ENCODE data around the gene ITPRIPL2.
A peak's percentile ranks its signal among the peaks of the same experiment; 100 is the strongest.

The ITPRIPL2 gene

GRCh38 chr16:19113577-19114358, at the start of gene ITPRIPL2:
ITPRIPL2 (plus strand) TSS chr16:19113964; CDS start chr16:19114462, 498 bp downstream.
- no peak for DNase-seq (ENCODE audit: low spot score)

GRCh38 chr16:19066988-19067348, 46.8 kb upstream of the ITPRIPL2 start:
- DNase-seq (ENCODE audit: low spot score): no peak

- peak; percentile 99 for DNase-seq (ENCODE audit: low spot score)
Observed at GRCh38 chr16:19067349-19068236, 46.2 kb upstream of the ITPRIPL2 start, which contains the start of gene COQ7. COQ7 (plus strand) TSS chr16:19067614; CDS start chr16:19067665, 51 bp downstream.

- no peak for DNase-seq (ENCODE audit: low spot score)
Observed at GRCh38 chr16:19068237-19068815, 45.4 kb upstream of the ITPRIPL2 start.

GRCh38 chr16:19071811-19072777, 41.7 kb upstream of the ITPRIPL2 start:
- DNase-seq (ENCODE audit: low spot score): peak; percentile 63

- DNase-seq (ENCODE audit: low spot score): no peak
Observed at GRCh38 chr16:19073344-19073743, 40.4 kb upstream of the ITPRIPL2 start.

- DNase-seq (ENCODE audit: low spot score): no peak
Observed at GRCh38 chr16:19073863-19074262, 39.9 kb upstream of the ITPRIPL2 start.

GRCh38 chr16:19075511-19075910, 38.3 kb upstream of the ITPRIPL2 start:
- DNase-seq (ENCODE audit: low spot score): no peak

- no peak for DNase-seq (ENCODE audit: low spot score)
Observed at GRCh38 chr16:19077879-19078278, 35.9 kb upstream of the ITPRIPL2 start.

GRCh38 chr16:19083670-19084069, 30.1 kb upstream of the ITPRIPL2 start:
- no peak for DNase-seq (ENCODE audit: low spot score)

GRCh38 chr16:19084139-19084538, 29.6 kb upstream of the ITPRIPL2 start:
- no peak for DNase-seq (ENCODE audit: low spot score)

- DNase-seq (ENCODE audit: low spot score): no peak
Observed at GRCh38 chr16:19084879-19085278, 28.9 kb upstream of the ITPRIPL2 start.

- no peak for DNase-seq (ENCODE audit: low spot score)
Observed at GRCh38 chr16:19085679-19086200, 28.0 kb upstream of the ITPRIPL2 start.

- peak; percentile 74 for DNase-seq (ENCODE audit: low spot score)
Observed at GRCh38 chr16:19086322-19087199, 27.2 kb upstream of the ITPRIPL2 start.

- DNase-seq (ENCODE audit: low spot score): no peak
Observed at GRCh38 chr16:19088341-19088916, 25.3 kb upstream of the ITPRIPL2 start.

GRCh38 chr16:19089410-19089955, 24.3 kb upstream of the ITPRIPL2 start:
- DNase-seq (ENCODE audit: low spot score): no peak

- no peak for DNase-seq (ENCODE audit: low spot score)
Observed at GRCh38 chr16:19090916-19091315, 22.8 kb upstream of the ITPRIPL2 start.

- no peak for DNase-seq (ENCODE audit: low spot score)
Observed at GRCh38 chr16:19092653-19093410, 20.9 kb upstream of the ITPRIPL2 start.

Data from hematopoietic multipotent progenitor cell treated with erythropoietin and hydrocortisone succinate and interleukin-3 and kit ligand, for 15 days (in vitro differentiated cells).